NCI-H526 treated with DMSO at 0.1 percent for 48 hours (cell line): ENCODE data around the gene HOXC6.
"Not testable (repeated sequence)": the region's sequence is repeated elsewhere in the genome, so short reads cannot be mapped to it uniquely, and the experiment has no call there.

Source experiments
- DNase-seq: peaks from one replicate; lab custom pipeline; 2025; lab: John Stamatoyannopoulos, UW

The HOXC6 gene

DNA sequence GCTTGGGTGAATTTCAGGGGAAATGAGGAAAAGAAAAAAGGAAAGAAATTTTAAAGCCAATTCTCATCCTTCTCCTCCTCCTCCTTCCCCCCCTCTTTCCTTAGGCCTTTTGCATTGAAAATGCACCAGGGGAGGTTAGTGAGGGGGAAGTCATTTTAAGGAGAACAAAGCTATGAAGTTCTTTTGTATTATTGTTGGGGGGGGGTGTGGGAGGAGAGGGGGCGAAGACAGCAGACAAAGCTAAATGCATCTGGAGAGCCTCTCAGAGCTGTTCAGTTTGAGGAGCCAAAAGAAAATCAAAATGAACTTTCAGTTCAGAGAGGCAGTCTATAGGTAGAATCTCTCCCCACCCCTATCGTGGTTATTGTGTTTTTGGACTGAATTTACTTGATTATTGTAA is 27.3 kb downstream of the HOXC6 start:
- no peak for DNase-seq

DNA sequence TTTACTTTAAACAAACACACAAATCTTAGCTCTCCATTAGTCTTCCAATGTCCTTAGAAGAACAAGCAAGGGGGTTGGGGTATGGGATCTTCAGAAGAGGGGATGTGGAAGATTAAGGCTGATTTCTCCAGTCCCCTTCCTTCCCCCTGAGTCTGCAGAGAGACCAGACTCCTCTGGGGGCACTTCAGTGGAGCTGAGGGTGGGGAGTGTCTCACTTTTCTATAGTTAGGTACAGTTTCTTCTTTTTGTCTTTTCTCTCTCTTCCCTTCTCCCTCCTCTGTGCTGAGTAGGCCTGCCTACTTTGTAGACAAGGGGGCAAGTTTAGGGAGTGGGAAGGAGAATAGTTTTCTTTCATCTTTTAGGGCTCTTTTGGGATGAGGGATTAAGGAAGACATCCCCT is 27.9 kb downstream of the HOXC6 start:
- DNase-seq = no peak

DNA sequence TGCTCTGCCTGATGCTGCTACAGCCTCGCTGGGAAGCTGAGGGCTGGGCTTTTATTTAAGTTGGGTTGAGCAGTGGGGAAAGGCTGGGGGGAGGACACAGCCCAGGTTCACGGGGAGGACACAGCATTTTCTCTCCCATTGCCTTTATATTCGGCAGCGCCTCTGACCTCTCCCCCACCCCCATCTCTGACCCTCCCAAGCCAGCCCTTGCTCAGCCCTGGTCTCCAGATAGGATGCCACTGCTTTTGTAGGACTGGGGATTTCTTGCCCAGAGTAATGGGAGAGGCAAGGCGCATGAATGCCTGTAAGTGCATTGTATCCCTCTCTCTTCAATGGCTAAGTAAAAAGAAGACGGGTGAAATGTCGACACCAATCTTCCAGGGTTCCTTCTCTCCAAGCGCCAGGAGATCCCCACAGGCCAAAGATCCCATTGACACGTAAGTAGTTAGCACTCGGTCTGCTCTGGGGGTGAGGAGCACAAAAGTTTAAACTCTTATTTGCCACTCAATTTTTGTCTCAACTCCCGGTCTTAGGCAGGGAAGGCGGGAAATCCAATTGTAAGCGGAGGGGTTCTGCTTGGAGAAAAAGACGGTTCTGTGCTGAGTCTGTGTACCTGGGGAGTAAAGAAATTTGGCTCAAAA is 30.0 kb downstream of the HOXC6 start:
- DNase-seq = no peak

DNA sequence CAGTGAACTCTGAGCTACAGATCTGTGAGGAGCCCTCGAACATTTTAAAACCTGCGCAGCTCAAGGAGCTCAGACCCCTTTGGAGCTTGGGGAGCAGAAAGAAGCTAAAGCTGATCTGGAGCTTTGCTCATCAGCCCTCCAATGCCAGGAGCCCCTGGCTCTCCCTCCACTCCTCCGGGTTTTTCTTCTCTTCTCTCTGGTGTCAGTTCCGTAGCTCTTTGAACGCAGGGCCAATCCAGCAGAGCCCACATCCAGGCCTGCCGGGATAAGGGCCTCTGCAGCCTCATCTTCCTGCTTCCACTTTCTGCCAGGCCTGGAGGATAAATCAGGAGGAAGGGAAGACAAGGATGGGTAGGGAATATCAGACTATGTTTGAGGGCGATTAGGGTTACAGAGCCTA is 31.4 kb downstream of the HOXC6 start:
- no peak for DNase-seq

DNA sequence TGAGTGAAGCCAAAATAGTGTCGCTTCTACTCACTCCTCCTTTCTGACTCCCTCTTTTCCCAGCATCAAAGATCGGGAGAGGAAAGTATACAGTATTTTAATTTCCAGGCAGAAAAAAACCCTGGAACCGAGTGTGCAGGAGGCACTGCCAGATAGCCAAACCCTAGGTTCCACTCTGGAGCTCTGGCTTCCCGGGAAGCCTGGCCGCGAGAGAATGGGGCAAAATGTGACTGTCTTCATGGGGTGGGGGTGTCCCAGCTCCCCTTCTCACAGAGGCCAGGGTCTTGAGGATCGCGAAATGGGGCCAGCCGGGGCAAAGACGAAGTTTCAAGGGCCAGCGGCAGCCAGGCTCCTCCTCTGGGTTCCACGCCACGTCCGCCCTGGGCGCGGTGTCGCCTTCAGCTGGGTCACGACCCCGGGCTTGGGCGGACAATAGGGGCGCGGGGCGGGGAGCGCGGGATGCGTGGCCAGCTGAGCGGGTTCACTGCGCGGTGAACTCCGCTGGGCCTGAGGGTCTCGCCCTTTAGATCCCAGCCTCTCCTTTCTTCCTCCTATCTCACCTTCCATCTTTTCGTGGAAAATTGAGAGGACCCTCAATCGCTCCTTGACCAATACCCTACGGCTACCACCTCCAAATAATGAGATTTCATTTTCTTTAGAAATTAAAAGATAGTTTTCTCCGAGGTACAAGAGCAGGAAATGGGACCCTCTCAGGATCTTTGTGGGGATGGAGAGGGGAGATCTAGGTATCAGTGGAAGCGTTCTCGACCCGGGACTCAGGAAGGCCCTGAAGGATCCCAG is 32.1 kb downstream of the HOXC6 start:
- no peak for DNase-seq

DNA sequence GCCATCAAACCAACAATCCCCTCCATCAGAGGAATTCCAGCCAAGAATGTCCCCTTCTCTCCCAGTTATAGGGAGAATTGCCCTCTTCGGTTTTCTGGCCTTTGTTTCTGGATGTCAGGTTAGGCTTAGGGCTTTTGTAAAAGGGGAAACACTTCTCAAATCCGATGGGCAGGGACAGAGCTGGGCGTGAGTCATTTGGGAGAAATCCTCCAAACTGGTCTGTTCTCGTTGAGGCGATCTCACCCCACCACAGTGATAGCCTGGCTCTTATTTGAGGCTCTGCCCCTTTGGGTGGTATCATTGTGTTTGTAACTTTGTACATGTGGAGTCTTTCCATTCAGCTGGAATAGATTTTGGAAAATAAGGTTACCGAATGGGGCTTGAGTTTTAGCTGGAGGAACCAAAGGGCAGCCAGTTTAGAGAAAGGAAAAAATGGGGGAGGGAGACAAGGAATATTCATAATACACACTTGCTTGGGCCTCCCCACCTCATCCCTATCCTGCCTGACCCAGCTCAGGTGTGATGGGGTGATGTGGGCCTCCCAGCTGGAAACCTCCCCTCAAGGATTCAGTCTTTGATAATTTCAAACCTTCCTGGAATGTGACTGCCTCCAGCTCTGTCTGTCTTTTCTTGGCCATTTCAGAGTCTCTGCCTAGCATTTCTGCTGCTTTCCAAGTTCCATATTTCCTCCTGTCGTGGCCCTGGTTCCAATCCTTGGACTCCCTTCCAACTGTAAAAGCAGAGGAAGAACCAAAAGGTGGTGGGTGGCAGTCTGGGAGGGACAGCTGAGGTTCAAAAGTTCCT is 32.9 kb downstream of the HOXC6 start:
- DNase-seq = no peak

DNA sequence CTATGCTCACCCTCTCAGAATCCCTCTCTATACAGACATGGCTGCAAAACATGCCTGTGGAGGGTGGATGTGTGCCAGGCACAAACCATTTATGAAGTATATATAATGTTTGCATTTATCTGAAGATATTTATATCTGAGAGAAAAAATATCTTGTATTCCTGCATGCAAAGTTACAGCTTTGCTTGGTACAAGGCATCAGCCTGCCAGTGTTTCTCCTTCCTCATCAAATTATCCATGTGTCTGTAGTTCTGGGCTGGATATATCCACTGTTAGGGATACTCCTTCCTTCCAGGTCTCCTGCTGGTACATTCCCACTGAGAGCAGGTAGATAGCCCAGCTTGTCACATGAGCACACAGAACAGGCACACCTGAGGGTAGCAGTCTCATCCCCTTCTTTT is 37.4 kb downstream of the HOXC6 start:
- no peak for DNase-seq

DNA sequence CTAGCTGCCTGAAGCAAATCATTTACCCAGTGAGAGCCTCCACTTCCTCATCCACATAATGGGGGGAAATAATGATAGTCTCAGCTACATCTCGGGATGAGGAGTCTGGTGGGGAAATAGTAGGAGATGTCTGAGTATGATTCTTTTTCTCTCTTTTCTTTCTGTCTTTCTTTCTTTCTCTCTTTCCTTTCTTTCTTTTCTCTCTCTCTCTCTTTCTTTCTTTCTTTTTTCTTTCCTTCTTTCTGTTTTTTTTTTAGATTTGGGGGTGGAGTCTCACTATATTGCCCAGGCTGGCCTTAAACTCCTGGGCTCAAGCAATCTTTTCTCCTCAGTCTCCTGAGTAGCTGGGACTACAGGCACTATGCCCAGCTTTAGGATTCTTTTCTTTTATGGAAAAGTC is 38.2 kb downstream of the HOXC6 start:
- no peak for DNase-seq

DNA sequence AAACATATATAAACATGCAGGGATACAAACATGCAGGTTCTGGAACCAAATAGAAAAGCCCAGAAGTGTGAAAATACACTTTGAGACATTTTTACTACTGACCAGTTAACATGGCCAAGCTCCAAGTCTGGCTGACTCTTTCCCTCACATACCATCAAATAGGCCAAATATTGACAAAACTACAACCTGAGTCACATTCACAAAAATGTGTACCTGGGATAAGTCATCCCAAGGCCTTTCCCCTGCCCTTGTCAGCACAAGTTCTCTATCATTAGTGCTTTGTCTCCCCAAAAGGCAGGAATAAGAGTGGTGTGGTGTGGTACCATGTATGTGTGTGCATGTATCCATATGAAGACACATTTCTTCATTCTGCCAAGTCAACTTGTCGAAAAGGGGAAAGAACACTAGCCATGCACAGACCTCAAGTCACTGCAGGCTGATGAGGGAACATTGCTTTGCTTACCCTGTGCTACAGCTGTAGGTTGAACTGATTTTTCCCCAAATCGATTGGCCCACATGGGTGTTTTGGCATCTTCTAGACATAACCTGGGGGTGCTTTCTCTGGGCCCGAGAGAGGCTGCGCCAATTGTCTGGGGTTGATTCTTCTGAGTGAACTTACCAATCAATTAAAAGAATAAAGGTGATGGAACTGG is 40.3 kb downstream of the HOXC6 start:
- no peak for DNase-seq

DNA sequence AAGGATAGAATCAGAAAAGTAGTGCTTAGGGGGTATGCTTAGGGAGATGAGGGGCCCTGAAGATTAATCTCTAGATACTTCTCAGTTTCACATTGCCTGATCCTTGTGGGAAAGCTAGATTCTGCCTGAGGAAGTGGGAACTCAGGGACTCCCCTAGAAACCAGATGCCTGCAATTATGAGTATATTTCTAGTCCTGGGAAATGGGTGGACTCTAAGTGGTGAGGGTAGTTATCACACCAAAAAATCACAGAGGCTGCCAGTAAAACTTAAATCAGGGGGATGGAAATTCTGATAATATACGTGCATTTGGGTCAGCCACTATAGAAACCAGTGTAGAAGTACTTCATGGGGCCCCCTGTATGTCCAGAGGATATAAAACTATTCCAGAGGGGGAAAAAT is 43.7 kb downstream of the HOXC6 start:
- no peak for DNase-seq

DNA sequence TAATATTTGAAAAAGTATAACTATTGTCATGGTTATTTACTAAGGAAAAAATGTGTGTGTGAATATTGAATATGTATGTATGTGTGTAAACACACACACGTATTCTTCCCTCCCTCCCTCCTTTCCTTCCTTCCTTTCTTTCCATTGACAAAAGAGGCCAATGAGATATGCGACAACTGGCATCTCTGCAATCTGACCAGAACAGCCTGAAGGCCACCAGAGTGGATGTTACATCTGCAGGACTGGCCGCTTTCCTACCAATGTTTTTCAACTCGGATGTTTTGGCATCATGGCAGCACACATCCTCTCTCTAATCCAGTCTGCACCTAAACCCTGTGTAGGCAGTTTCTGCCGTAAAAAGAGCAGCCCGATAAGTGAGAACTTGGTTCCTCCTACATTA is 46.1 kb downstream of the HOXC6 start:
- DNase-seq = no peak

DNA sequence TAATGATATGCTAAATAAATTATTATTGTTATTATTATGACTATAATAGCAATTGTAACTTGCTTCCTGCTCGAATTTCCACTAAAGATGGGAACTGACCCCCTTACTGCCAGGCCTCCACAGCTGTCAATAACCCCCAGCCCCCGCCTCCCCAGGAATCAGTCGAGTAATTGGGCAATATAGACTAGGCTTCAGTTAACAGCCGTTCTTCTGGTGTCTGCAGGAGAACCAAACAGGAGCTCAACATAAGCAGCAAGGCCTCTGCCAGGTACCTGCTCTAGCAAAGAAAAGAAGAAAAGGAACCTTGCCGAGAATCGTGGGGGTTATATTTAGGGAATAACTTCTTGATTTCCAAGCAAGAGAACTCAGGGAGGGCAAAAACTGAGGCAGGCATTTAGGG is 47.2 kb downstream of the HOXC6 start:
- no peak for DNase-seq

DNA sequence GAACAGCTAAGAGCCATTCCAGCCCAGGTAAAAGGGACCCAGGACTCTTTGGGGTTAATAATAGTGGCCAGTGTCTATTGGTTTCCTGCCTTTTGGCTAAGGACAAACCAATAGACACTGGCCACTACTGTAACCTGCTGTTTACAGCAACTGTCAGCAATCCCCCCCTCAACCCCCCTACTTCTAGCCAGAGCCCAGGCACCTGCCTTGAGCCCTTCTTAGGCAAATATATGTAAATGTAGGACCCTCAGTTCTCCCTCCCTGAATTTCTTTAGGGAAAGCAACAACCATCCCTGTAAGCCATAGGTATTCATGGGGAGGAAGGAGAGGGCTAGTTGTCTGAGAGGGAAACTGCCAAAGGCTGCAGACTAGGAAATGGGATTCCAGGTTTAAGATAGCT is 47.7 kb downstream of the HOXC6 start:
- no peak for DNase-seq

DNA sequence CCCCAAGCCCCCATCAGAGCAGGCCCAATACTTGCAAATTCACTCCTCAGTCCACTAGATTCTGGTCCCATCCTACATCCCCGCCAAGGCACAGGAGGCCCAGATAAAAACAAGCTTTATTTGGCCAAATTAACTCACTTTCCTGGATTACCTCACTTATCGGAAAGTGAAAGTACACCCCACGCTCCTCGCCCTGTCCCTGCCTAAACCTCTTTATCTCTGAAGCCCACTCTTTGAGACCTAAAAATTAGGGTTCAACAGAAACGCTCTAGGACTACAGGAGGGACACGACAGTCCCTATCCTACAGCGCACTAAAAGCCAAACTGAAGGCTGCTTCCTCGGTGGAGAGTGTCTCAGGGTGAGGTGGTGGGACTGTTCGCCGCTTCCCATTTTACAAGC is 49.6 kb downstream of the HOXC6 start:
- not testable (repeated sequence) for DNase-seq

DNA sequence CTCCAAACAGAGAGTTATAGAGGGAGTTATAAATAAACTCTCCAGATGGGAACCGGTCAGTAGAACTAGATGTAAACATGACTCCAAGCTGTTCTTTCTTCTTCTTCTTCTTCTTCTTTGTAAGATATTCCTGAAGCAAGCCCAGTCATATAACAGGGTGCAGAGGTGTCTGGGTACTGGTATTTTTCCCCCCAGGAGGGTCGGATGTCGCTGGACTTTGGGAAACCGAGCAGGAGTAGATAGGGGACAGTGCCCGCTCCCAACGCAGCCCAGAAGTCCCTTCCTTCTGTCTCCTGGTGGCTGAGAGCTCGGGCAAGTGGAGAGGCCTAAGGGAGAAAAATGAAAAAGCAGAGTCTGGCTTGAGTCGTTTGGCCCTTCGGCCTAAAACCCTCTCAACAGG is 50.9 kb downstream of the HOXC6 start:
- DNase-seq = not testable (repeated sequence)
